ENCODE results near the gene MKKS.

Gene MKKS

GRCh38 chr20:10381477-10381876 lies 52.5 kb downstream of the MKKS start:
- TF ChIP-seq POLR2A (IDR thresholded peaks at IDR 0.05; ENCODE audit: extremely low read depth, insufficient read length) (no peak), CTCF (IDR thresholded peaks at IDR 0.05; ENCODE audit: low read depth, low read length) (no peak), MYC (IDR thresholded peaks at IDR 0.05; ENCODE audit: low read depth, low read length) (no peak), MAX (IDR thresholded peaks at IDR 0.05; ENCODE audit: low read depth, low read length) (no peak)
- DNase-seq (ENCODE audit: low read depth) = peak; percentile 10
- no peak overlapping the region for H3K4me3 ChIP-seq (ENCODE audit: low read depth, low read length)

GRCh38 chr20:10379761-10380160 lies 54.3 kb downstream of the MKKS start:
- H3K4me3 ChIP-seq (ENCODE audit: low read depth, low read length) = no peak overlapping the region
- no peak for DNase-seq (ENCODE audit: low read depth)
- TF ChIP-seq MYC (IDR thresholded peaks at IDR 0.05; ENCODE audit: low read depth, low read length) (no peak), POLR2A (IDR thresholded peaks at IDR 0.05; ENCODE audit: extremely low read depth, insufficient read length) (no peak)

- no peak for TF ChIP-seq POLR2A (IDR thresholded peaks at IDR 0.05; ENCODE audit: extremely low read depth, insufficient read length)
- no peak for TF ChIP-seq MAX (IDR thresholded peaks at IDR 0.05; ENCODE audit: low read depth, low read length)
- TF ChIP-seq MYC (IDR thresholded peaks at IDR 0.05; ENCODE audit: low read depth, low read length) = no peak
- no peak for TF ChIP-seq CTCF (IDR thresholded peaks at IDR 0.05; ENCODE audit: low read depth, low read length)
- no peak overlapping the region for H3K4me3 ChIP-seq (ENCODE audit: low read depth, low read length)
- no peak for DNase-seq (ENCODE audit: low read depth)
Observed at GRCh38 chr20:10376270-10377075, 57.5 kb downstream of the MKKS start.

- TF ChIP-seq POLR2A (IDR thresholded peaks at IDR 0.05; ENCODE audit: extremely low read depth, insufficient read length) (no peak), CTCF (IDR thresholded peaks at IDR 0.05; ENCODE audit: low read depth, low read length) (no peak), MAX (IDR thresholded peaks at IDR 0.05; ENCODE audit: low read depth, low read length) (no peak), MYC (IDR thresholded peaks at IDR 0.05; ENCODE audit: low read depth, low read length) (no peak)
- no peak overlapping the region for H3K4me3 ChIP-seq (ENCODE audit: low read depth, low read length)
- no peak for DNase-seq (ENCODE audit: low read depth)
Observed at GRCh38 chr20:10375191-10375590, 58.8 kb downstream of the MKKS start.

GRCh38 chr20:10374036-10374435 lies 60.0 kb downstream of the MKKS start:
- no peak for DNase-seq (ENCODE audit: low read depth)
- H3K4me3 ChIP-seq (ENCODE audit: low read depth, low read length) = no peak overlapping the region
- no peak for TF ChIP-seq CTCF (IDR thresholded peaks at IDR 0.05; ENCODE audit: low read depth, low read length)

- TF ChIP-seq CTCF (IDR thresholded peaks at IDR 0.05; ENCODE audit: low read depth, low read length) (no peak), POLR2A (IDR thresholded peaks at IDR 0.05; ENCODE audit: extremely low read depth, insufficient read length) (no peak), MAX (IDR thresholded peaks at IDR 0.05; ENCODE audit: low read depth, low read length) (no peak), MYC (IDR thresholded peaks at IDR 0.05; ENCODE audit: low read depth, low read length) (no peak)
- no peak overlapping the region for H3K4me3 ChIP-seq (ENCODE audit: low read depth, low read length)
- DNase-seq (ENCODE audit: low read depth) = no peak
Observed at GRCh38 chr20:10371467-10371866, 62.6 kb downstream of the MKKS start.

Measured in NB4 (cell line).